TTC549 (cell line): ENCODE results near the gene APOA1.
"Not testable (repeated sequence)": the region's sequence is repeated elsewhere in the genome, so short reads cannot be mapped to it uniquely, and the experiment has no call there.

Experiments
- FAIRE-seq: peaks from 2 replicates; lab custom pipeline; 2012; peaks lifted over from hg19 to GRCh38; lab: Jason Lieb, UNC

APOA1 gene

DNA sequence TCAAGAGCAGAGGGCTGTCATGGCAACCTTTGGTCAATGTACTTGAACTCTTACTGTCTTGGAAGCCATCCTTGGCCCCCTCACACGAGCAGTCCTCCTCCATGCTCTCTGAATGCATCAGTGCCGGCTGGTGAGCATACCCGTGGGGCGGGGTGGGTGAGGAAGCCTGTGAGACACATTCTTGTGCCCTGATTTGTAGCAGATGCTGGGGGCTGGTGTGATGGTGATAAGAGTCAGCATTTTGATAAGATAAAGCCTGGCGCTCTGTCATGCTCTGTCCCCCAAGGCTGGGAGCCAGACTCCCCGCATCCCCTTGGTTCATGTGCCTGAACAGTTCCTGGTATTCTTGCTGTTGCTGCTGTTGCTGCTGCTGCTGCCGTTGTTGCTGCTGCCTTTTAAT, 20.5 kb upstream of the APOA1 start:
- FAIRE-seq = no peak

DNA sequence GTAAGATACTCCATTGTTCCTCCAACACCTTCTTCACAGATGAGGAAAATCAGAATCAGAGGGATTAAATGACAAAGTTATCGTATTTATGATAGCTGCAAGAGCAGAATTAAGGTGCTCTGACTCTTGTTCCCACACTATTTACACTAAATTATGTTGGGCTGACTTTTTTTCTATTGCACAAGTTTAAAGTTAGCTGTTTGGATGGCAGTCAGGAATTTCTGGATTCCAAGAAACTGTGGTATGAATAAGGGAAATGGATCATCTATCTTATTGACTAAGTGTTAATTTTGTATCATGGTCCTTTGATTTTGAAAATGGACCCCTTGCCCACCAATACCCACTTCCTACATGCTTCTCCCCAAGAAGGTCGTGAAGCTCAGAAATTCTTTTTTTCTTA, 19.9 kb upstream of the APOA1 start:
- no peak for FAIRE-seq

GRCh38 chr11:116856423-116856822, 19.0 kb upstream of the APOA1 start:
- no peak for FAIRE-seq

DNA sequence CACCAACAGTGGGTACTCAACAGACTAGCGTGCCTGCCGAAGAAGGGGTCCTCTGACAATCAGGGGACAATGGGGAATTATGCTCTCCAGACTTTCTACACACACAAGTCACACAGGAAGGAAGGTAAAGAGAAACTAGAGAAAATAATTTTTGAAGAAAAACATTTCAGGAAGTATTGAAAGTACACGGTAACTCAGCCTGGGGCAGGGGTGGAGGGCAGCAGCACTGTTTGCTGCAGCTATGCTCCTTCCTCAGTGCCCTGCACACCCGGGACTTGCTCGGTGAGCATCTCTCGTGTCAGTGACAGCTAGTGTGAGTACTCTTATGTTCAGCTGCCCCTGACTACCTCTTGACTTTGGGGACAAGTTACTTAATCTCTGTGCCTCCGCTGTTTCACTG, 18.0 kb upstream of the APOA1 start:
- no peak for FAIRE-seq

- no peak for FAIRE-seq
These were observed 16.1 kb upstream of the APOA1 start for GRCh38 chr11:116853461-116854073.

- FAIRE-seq = no peak
These were observed 15.0 kb upstream of the APOA1 start for GRCh38 chr11:116852261-116853031.

- no peak for FAIRE-seq
These were observed 14.2 kb upstream of the APOA1 start for GRCh38 chr11:116851626-116852025.

DNA sequence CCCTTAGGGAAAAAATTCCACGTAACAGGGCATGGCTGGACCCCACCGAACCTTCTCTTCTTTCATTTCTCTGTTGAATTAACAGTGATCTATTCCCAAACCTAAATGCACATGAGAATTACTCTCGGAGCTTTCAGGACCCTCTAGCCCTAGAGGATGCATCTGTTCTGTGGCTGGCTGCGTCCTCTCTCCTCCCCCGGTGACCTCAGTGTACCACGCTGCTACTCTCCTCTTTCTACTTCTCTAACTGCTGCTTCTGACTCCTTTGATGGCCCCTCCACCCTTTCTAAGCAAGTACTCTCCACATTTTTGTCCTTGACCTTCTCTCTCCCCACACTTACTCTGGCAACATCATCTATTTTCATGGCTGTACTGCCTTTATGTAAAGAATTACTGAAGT, 12.1 kb upstream of the APOA1 start:
- FAIRE-seq = no peak

GRCh38 chr11:116849060-116849459, 11.6 kb upstream of the APOA1 start:
- no peak for FAIRE-seq

- FAIRE-seq = no peak
These were observed 10.2 kb upstream of the APOA1 start for GRCh38 chr11:116847612-116848011.

DNA sequence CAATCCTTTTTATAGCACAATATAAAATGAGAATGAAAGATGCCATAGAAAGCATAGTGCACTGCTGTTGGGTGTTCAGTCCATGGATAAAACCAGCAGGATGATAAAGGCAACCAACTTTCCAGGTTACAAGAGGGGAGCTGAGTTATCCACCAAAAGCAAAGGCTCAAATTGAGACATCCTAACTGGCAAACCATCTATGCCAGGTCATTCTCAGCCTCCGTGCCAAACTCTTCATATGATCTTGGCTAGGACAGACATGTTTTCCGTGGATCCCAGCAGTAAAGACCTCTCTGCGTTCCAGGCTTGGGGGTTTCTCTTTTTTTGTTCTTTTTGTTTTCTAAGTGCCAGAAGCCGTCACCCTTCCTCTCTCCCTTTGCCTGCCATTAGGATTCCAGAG, 7.3 kb upstream of the APOA1 start:
- no peak for FAIRE-seq

DNA sequence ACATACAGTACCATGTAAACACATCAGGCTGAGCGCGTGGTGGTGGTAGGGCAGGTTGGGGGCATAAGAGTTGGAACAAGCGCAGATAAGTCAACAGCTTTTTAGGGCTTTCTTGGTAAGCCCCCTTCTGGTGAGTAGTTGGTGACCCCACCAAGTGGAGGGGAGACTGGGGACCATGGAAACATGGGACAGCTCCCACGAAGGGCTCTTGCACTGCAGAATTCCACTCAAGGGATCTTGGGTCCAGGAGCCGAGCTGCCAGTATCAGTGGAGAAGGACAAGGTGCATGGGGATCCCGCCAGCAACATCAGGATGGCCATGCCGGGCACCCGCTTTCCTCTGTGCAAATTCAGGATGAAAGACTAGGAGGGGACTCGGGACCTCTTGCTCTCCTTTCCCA, 6.2 kb upstream of the APOA1 start:
- no peak for FAIRE-seq

DNA sequence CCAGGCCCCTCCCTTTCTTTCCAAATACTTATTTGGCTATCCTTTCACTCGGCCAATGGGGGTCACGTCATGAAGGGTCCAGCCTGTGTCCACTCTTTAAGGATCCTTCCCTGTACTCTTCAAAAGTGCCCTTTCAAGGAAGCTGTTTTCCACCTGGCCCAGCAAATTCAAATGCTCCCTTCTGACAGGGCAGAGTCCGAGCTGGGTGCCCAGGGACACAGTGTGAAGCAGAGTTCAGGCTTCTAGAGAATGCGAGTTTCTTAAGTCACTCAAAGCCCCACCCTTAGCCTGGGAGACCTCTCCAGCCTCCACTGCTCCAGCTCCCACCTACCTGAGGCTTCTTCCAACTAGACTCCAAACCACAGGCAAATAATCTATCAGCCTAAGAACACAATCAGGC, 5.5 kb upstream of the APOA1 start:
- no peak for FAIRE-seq

DNA sequence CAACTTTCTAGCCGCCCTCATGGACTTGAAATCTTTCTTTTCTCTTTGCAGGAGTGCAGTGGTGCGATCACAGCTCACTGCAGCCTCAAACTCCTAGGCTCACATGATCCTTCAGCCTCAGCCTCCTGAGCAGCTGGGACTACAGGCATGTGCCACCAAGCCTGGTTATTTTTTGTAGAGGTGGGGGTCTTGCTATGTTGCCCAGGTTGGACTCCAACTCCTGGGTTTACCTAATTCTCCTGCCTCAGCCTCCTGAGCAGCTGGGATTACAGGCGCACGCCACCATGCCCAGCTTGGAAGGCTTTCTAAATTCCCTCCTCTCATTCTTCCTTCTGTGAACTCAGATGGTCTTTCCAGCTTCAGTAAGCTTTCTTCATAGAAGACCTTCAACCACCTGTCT, 4.7 kb upstream of the APOA1 start:
- no peak for FAIRE-seq

DNA sequence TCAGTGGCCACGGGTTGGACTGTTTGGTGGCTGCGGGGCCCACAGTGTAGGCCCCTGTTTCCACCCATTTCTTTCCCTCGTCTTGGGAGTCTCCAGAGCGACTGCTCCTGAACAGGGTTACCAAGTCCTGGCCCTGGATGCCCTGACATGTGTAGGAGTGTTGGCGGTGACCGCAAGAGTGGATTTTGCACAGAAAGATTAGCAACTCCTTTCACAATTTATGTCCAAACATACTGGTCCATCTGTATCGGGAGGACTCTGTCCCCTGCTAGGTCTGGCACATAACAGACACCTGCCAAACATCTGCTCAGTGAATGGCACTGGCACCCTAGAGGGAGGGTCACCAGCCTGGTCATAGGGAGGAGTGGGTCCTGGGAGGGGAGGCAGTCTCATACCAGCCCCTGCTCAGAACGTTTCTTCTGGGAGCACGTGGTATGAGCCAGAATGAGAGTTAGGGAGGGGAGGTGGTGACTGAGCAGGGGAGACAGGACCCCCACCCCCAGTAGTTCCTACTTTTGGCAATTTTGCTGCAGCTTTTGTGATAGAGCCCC, 3.4 kb upstream of the APOA1 start:
- no peak for FAIRE-seq

DNA sequence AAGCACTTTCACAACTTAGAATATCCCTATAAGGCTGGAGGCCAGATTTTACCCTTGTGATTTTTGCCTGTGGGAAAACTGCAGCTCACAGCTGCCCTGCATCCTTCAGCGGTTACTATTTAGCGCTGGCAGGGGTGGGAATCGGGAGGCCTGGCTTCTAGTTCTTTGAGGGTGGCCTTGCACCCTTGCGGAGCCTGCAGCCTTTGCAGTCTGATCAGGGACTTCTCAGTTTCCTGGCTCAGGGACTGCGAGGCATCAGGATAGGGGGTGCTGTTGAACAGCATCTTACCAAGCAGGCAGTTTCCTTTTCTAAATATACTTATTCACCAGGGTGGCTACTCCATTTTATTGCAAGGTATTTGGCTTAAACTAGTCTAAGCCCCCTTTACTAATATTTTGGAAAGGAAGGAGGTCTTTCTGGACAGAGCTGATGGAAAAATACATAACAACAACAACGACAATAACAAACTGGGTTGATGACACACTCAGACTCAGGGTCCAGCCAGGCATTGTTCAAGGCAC, 2.9 kb upstream of the APOA1 start:
- no peak for FAIRE-seq

GRCh38 chr11:116838321-116839084, 1.1 kb upstream of the APOA1 start:
- FAIRE-seq = no peak

GRCh38 chr11:116836632-116836991, 810 bp downstream of the APOA1 start:
- FAIRE-seq = no peak

- no peak for FAIRE-seq
These were observed 1.4 kb downstream of the APOA1 start for GRCh38 chr11:116835791-116836631.

DNA sequence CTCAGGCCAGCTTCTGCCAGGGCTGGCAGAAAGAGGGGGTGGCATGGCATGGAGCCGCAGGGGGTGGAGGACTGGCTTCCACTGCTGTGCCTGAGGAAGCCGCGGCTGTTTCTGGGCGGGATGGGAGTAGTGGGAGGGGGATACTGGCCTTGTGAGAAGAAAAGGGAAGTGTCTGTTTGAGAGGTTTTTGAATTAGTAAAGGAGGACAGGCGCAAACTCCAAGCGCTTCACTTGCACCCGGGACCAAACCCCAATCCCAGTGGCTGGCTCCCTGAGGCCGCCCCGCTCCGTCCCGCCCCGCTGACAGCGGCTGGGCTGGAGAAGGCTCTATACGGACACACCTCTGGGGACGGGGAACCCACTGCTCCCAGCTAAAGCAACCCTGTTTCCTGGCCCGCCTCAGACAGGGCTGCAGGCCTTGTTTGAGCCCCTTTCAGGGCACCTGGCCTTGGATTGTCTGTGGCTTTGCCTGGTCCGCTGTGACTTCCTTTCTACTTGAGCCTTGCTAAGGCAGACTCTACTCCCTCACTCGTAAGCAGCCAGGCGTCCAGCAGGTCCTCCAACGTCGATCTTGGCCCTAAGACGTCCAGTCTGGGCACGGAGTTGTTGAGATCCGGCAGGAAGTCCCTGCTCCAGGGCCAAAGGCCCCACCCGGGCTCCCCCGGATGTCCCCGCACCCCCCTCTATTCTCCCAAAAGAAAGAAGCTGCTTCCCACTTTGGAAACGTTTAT, 2.2 kb downstream of the APOA1 start:
- no peak for FAIRE-seq

GRCh38 chr11:116834535-116835041, 2.8 kb downstream of the APOA1 start:
- not testable (repeated sequence) for FAIRE-seq
